ENCODE data around the gene SLC27A2.

SLC27A2 gene

DNA sequence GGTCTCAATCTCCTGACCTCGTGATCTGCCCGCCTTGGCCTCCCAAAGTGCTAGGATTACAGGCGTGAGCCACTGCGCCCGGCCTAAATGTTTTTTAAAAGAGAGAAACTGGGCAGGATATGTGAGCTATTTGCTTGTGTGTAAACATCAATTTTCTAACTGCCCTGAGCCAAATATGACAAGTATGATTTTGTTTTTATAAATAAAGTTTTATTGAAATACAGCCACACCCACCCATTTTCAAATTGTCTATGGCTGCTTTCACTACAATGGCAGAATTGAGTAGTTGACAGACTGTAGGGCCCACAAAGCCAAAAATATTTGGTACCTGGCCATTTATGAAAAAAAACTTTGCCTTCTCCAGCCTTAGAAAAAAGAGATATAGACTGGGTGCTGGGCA lies 99.4 kb downstream of the SLC27A2 start:
- no peak for DNase-seq
